ENCODE results near the gene FKBP6. TPM values are rescaled to one million over a fixed set of nuclear protein-coding genes. Genes with fewer than 3 reads are reported as not detected.

FKBP6 gene
- total and polyA plus RNA-seq, 10 donors = 0.15 to 0.51 (median 0.24) TPM; not detected in 7

DNA sequence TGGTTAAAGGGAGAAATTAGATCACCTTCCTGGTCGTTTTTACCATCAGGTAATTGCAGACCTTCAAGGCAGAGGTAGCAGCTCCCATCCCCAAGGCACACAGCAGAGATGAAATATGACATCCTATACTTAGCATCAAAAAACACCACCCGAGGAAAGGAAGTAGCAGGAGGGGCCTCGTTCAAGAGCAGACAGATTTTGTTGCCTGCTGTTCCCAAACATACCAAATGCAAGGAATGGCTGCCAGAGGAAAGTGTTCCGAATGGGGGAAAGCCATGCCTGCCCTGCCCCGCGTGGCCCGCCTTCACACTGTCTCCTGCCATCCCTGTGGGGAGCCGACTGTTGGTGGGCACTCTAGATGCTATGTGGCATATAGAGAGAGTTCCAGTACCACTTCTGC, 18.0 kb downstream of the FKBP6 start:
- H3K4me3 ChIP-seq = no peak overlapping the region
- intact Hi-C loops (cut with DNase I; ENCODE audit: low total_unique reads) = no loop called here
- no peak for DNase-seq
- H3K27ac ChIP-seq = no peak overlapping the region
- 46 to 54% (median 49%) methylated on average over 8 of the region's 8 CpGs for WGBS, 5 donors
- H3K36me3 ChIP-seq = no peaks in the 10 kb centered on the region
- H3K27me3 ChIP-seq (replicated peaks in 1 of 7) = peaks cover 0 to 20% (median 0%) of the 10 kb centered on the region in 7 donors
- TF ChIP-seq, protein P1, sequence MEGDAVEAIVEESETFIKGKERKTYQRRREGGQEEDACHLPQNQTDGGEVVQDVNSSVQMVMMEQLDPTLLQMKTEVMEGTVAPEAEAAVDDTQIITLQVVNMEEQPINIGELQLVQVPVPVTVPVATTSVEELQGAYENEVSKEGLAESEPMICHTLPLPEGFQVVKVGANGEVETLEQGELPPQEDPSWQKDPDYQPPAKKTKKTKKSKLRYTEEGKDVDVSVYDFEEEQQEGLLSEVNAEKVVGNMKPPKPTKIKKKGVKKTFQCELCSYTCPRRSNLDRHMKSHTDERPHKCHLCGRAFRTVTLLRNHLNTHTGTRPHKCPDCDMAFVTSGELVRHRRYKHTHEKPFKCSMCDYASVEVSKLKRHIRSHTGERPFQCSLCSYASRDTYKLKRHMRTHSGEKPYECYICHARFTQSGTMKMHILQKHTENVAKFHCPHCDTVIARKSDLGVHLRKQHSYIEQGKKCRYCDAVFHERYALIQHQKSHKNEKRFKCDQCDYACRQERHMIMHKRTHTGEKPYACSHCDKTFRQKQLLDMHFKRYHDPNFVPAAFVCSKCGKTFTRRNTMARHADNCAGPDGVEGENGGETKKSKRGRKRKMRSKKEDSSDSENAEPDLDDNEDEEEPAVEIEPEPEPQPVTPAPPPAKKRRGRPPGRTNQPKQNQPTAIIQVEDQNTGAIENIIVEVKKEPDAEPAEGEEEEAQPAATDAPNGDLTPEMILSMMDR (IDR thresholded peaks at IDR 0.05 in 8 of 11, conservative IDR thresholded peaks at IDR 0.05 in 3 of 11) = no peak
- TF ChIP-seq POLR2AphosphoS5 (IDR thresholded peaks at IDR 0.05) (no peak), POLR2A (IDR thresholded peaks at IDR 0.05) (no peak)
- no peaks in the 10 kb centered on the region for H3K4me1 ChIP-seq
- H3K9me3 ChIP-seq = no peaks in the 10 kb centered on the region

DNA sequence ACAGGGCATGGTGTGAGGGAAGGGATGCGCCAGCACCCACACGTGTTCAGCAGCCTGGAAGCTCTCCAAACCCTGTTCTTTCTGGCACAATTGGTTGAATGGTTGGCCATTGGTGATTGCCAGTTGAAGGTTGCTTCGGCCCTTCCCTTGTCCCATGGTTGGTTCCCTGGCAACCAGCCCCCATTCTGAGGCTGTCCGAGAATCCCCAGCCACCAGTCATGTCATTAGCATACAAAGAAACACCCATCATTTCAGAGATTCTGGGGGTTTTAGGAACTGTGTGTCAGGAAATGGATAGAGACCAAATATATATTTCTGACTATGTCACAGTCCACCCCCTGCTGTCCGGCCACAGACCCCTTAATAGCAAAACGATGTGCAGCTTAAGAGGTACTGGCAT, 21.8 kb downstream of the FKBP6 start:
- TF ChIP-seq, protein P1 (IDR thresholded peaks at IDR 0.05 in 8 of 11, conservative IDR thresholded peaks at IDR 0.05 in 3 of 11) = no peak
- TF ChIP-seq POLR2AphosphoS5 (IDR thresholded peaks at IDR 0.05) = no peak
- TF ChIP-seq POLR2A (IDR thresholded peaks at IDR 0.05) = no peak
- Histone ChIP-seq H3K36me3 (no peaks in the 10 kb centered on the region), H3K9me3 (peaks cover 0 to 9% (median 6%) of the 10 kb centered on the region in 8 donors), H3K4me3 (no peak overlapping the region), H3K4me1 (peaks cover 0 to 10% (median 0%) of the 10 kb centered on the region in 6 donors), H3K27me3 (replicated peaks in 1 of 7) (no peaks in the 10 kb centered on the region), H3K27ac (no peak overlapping the region)
- no peak for DNase-seq
- WGBS, 5 donors = 77 to 87% (median 85%) methylated on average over 6 of the region's 6 CpGs
- intact Hi-C loops (cut with DNase I; ENCODE audit: low total_unique reads) = no loop called here

DNA sequence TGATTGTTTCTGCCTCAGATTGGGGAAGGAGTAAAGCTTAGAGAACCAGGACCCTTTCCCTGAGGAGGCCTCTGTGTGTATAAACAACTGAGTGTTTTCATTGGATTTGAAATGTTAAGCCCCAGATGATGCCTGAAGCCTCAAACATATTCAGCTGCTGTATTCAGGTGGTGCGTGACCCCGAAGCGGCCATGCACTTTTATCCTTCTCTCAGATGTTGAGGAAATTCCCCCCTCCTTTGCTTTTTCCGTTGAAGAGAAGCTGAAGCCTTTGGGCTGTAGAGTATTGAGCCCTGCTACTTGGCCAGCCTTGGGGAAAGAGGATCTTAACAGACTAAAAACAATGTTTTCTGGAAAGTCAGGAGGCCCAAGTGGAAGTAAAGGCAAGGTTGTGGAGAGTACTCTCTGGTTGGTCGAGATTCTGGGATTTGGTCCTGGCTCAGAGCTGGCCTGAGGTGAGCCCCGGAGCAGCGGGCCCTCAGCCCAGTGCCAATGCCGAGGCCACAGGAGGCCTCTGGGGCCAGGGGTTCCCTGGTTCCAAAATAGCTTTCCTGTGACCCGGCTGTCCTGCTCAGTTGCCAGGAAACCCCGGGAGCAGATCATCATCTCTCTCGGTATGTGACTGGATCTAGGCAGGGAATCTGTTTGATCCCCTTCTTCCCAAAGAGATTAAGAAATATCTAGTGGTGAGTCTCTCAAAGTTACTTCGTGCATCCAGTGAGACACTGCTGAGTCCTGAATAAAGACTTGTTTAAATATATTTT, 22.5 kb downstream of the FKBP6 start:
- Histone ChIP-seq H3K4me1 (peaks cover 0 to 10% (median 0%) of the 10 kb centered on the region in 6 donors), H3K36me3 (no peaks in the 10 kb centered on the region), H3K27ac (peak overlapping the region in 5 of 8 donors; percentile 23 to 41 (median 36)), H3K4me3 (no peak overlapping the region), H3K27me3 (replicated peaks in 1 of 7) (no peaks in the 10 kb centered on the region), H3K9me3 (peaks cover 0 to 9% (median 6%) of the 10 kb centered on the region in 8 donors)
- WGBS, 5 donors = 69 to 80% (median 71%) methylated on average over 12 of the region's 12 CpGs
- TF ChIP-seq, protein P1 (IDR thresholded peaks at IDR 0.05 in 8 of 11, conservative IDR thresholded peaks at IDR 0.05 in 3 of 11) = no peak
- TF ChIP-seq POLR2A (IDR thresholded peaks at IDR 0.05) (no peak), POLR2AphosphoS5 (IDR thresholded peaks at IDR 0.05) (no peak)
- intact Hi-C loops (cut with DNase I; ENCODE audit: low total_unique reads) = no loop called here
- DNase-seq = no peak

DNA sequence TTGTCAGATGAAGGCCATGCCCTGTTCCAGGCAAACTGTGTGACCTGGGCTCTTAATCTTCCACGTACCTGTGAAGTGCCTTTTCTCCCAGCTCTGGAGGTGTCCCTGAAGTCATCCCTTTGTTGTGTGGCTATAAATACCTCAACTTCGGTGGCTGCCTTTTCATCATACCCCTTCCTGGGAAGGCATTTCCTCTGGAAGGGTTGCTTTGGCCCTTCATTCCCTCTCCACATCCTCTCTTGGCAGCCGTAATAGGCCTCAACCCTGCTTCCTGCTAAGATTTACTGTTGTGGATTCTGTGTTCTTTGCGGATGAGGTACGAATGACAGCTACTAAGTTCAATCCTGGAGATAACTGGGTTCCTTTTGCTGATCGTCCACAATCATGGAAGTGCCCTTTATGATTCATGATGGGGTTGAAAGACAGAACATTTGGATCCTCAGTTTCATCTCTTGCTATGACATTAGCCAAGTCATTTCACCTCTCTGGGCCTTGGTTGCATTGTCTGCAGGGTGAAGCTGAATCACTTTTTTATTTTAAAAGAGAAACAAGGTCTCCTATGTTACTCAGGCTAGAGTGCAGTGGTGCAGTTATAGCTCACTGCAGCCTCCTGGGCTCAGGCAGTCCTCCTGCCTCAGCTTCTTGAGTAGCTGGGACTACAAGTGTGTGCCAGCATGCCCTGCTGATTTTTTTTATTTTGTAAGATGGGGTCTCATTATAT, 23.6 kb downstream of the FKBP6 start:
- DNase-seq = peak; percentile 4
- Histone ChIP-seq H3K4me3 (no peak overlapping the region), H3K9me3 (peaks cover 0 to 9% (median 6%) of the 10 kb centered on the region in 8 donors), H3K36me3 (no peaks in the 10 kb centered on the region), H3K4me1 (peaks cover 0 to 10% (median 0%) of the 10 kb centered on the region in 6 donors), H3K27ac (peak overlapping the region in 3 of 8 donors; percentile 2 to 41 (median 22)), H3K27me3 (replicated peaks in 1 of 7) (no peaks in the 10 kb centered on the region)
- no peak for TF ChIP-seq POLR2AphosphoS5 (IDR thresholded peaks at IDR 0.05)
- no peak for TF ChIP-seq POLR2A (IDR thresholded peaks at IDR 0.05)
- TF ChIP-seq, protein P1 (IDR thresholded peaks at IDR 0.05 in 8 of 11, conservative IDR thresholded peaks at IDR 0.05 in 3 of 11) = no peak
- WGBS, 5 donors = 41 to 65% (median 55%) methylated on average over 6 of the region's 6 CpGs
- intact Hi-C loops (cut with DNase I; ENCODE audit: low total_unique reads) = no loop called here

Measured in spleen (tissue), 11 donors.